ENCODE data around the gene TRIM65. TPM values are rescaled to one million over a fixed set of nuclear protein-coding genes. Genes with fewer than 3 reads are reported as not detected.

TRIM65 gene
- total RNA-seq, 4 donors from 2014 or later = 16.5 to 26.1 (median 22.3) TPM

- DNase-seq (no peak), ATAC-seq (no peak)
- H3K27ac ChIP-seq = no peak overlapping the region
- H3K9me3 ChIP-seq = no peaks in the 10 kb centered on the region
- peaks cover 0 to 45% of the 10 kb centered on the region in 2 donors for H3K36me3 ChIP-seq
- H3K4me3 ChIP-seq = no peak overlapping the region
- H3K4me1 ChIP-seq = peaks cover 28 to 39% of the 10 kb centered on the region in 2 donors
- in situ Hi-C loops (cut with MboI; ENCODE audit: low sequenced_read_pairs in 4 of 4) = loop anchor here in 1 of 4 donors (25.0 kb wide), 1 partner anchor 137 kb away; the partner anchor contains the start of gene GALK1
- no peaks in the 10 kb centered on the region for H3K27me3 ChIP-seq
- intact Hi-C loops (cut with DNase I; ENCODE audit: low total_unique reads) = loop anchor here (5.0 kb wide), 2 partner anchors 117 to 132 kb away; partner anchors contain the start of genes GALK1 and UNK
- no peak for TF ChIP-seq POLR2A (IDR thresholded peaks at IDR 0.05)
- TF ChIP-seq, protein P1, sequence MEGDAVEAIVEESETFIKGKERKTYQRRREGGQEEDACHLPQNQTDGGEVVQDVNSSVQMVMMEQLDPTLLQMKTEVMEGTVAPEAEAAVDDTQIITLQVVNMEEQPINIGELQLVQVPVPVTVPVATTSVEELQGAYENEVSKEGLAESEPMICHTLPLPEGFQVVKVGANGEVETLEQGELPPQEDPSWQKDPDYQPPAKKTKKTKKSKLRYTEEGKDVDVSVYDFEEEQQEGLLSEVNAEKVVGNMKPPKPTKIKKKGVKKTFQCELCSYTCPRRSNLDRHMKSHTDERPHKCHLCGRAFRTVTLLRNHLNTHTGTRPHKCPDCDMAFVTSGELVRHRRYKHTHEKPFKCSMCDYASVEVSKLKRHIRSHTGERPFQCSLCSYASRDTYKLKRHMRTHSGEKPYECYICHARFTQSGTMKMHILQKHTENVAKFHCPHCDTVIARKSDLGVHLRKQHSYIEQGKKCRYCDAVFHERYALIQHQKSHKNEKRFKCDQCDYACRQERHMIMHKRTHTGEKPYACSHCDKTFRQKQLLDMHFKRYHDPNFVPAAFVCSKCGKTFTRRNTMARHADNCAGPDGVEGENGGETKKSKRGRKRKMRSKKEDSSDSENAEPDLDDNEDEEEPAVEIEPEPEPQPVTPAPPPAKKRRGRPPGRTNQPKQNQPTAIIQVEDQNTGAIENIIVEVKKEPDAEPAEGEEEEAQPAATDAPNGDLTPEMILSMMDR (IDR thresholded peaks at IDR 0.05 in 4 of 5, conservative IDR thresholded peaks at IDR 0.05 in 1 of 5) = no peak
Measured at GRCh38 chr17:75899353-75899752, 2.6 kb upstream of the TRIM65 start.

- DNase-seq (no peak), ATAC-seq (no peak)
- in situ Hi-C loops (cut with MboI; ENCODE audit: low sequenced_read_pairs in 4 of 4) = loop anchor here in 1 of 4 donors (25.0 kb wide), 1 partner anchor 136 kb away; the partner anchor contains the start of gene GALK1
- H3K9me3 ChIP-seq = no peaks in the 10 kb centered on the region
- intact Hi-C loops (cut with DNase I; ENCODE audit: low total_unique reads) = loop anchor here (5.0 kb wide), 2 partner anchors 116 to 131 kb away; partner anchors contain the start of genes GALK1 and UNK
- H3K27me3 ChIP-seq = no peaks in the 10 kb centered on the region
- H3K4me1 ChIP-seq = peaks cover 25 to 39% of the 10 kb centered on the region in 2 donors
- peaks cover 0 to 45% of the 10 kb centered on the region in 2 donors for H3K36me3 ChIP-seq
- no peak overlapping the region for H3K27ac ChIP-seq
- TF ChIP-seq, protein P1 (IDR thresholded peaks at IDR 0.05 in 4 of 5, conservative IDR thresholded peaks at IDR 0.05 in 1 of 5) = no peak
- TF ChIP-seq POLR2A (IDR thresholded peaks at IDR 0.05) = no peak
- H3K4me3 ChIP-seq = no peak overlapping the region
Measured at GRCh38 chr17:75898791-75899190, 2.0 kb upstream of the TRIM65 start.

DNA sequence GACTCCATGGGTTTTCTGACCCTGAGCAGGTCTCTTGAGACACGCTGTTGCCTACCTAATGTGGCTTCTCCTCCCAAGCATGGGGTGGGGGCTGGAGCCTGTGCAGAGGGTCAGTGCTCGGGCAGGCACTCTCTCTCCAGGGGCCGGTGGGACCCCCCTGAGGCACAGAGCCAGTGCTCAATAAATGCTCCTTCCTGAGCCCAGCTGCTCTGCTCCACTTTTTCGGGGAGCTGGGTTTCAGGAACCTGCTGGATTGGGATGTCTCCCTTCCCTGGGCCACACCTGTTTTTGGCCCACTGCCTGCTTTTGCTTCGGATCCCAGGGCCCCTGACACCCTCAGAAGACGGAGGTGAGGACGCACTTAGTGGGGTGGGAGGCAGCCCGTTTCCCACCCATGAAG lies 1.3 kb upstream of the TRIM65 start:
- Histone ChIP-seq H3K27me3 (no peaks in the 10 kb centered on the region), H3K27ac (peak overlapping the region in 2 of 4 donors; percentile 96), H3K9me3 (no peaks in the 10 kb centered on the region), H3K36me3 (peaks cover 0 to 44% of the 10 kb centered on the region in 2 donors), H3K4me3 (no peak overlapping the region), H3K4me1 (peaks cover 18 to 33% of the 10 kb centered on the region in 2 donors)
- in situ Hi-C loops (cut with MboI; ENCODE audit: low sequenced_read_pairs in 4 of 4) (loop anchor here in 1 of 4 donors (25.0 kb wide), 1 partner anchor 136 kb away; the partner anchor contains the start of gene GALK1), intact Hi-C loops (cut with DNase I; ENCODE audit: low total_unique reads) (loop anchor here (5.0 kb wide), 2 partner anchors 116 to 131 kb away; partner anchors contain the start of genes GALK1 and UNK)
- ATAC-seq (no peak), DNase-seq (no peak)
- TF ChIP-seq, protein P1 (IDR thresholded peaks at IDR 0.05 in 4 of 5, conservative IDR thresholded peaks at IDR 0.05 in 1 of 5) = no peak
- no peak for TF ChIP-seq POLR2A (IDR thresholded peaks at IDR 0.05)

- Histone ChIP-seq H3K4me3 (peak overlapping the region; percentile 60 to 72 (median 64)), H3K4me1 (peaks cover 16 to 28% of the 10 kb centered on the region in 2 donors), H3K36me3 (peaks cover 0 to 40% of the 10 kb centered on the region in 2 donors), H3K27me3 (no peaks in the 10 kb centered on the region), H3K27ac (peak overlapping the region; percentile 80 to 96 (median 92)), H3K9me3 (no peaks in the 10 kb centered on the region)
- in situ Hi-C loops (cut with MboI; ENCODE audit: low sequenced_read_pairs in 4 of 4) (loop anchor here in 1 of 4 donors (25.0 kb wide), 1 partner anchor 135 kb away; the partner anchor contains the start of gene GALK1), intact Hi-C loops (cut with DNase I; ENCODE audit: low total_unique reads) (loop anchor here (5.0 kb wide), 2 partner anchors 115 to 130 kb away; partner anchors contain the start of genes GALK1 and UNK)
- TF ChIP-seq POLR2A (IDR thresholded peaks at IDR 0.05) = no peak
- TF ChIP-seq, protein P1 (IDR thresholded peaks at IDR 0.05 in 4 of 5, conservative IDR thresholded peaks at IDR 0.05 in 1 of 5) = no peak
- ATAC-seq = no peak
- DNase-seq = peak in 1 of 2 donors; percentile 37
Measured at GRCh38 chr17:75897160-75898019, 639 bp upstream of the TRIM65 start.
